ENCODE results near the gene KBTBD4. TPM values are rescaled to one million over a fixed set of nuclear protein-coding genes. Genes with fewer than 3 reads are reported as not detected.

The KBTBD4 gene
- total and polyA plus RNA-seq, 2 of the 13 experiments (the other 11 are each of a cell fraction or from before 2014, with no cell fraction given) = 8.5 to 12.8 TPM

- TF ChIP-seq ATF2 (CRISPR knock-in tag; IDR thresholded peaks at IDR 0.05) = peak; percentile 79
- TF ChIP-seq RORA (CRISPR knock-in tag; IDR thresholded peaks at IDR 0.05) = no peak
- peak; percentile 98 for TF ChIP-seq REPIN1 (CRISPR knock-in tag; IDR thresholded peaks at IDR 0.05; ENCODE audit: borderline replicate concordance, low read depth)
- peak; percentile 98 for TF ChIP-seq RBM22 (optimal IDR thresholded peaks at IDR 0.05; ENCODE audit: low read length)
- peak; percentile 36 for TF ChIP-seq ZNF776 (CRISPR knock-in tag; IDR thresholded peaks at IDR 0.05)
- TF ChIP-seq ZNF580 (CRISPR knock-in tag; IDR thresholded peaks at IDR 0.05; ENCODE audit: borderline replicate concordance, low read depth) = peak; percentile 98
- TF ChIP-seq ZNF44 (CRISPR knock-in tag; IDR thresholded peaks at IDR 0.05) = 0 out of 2 replicates have a peak, but pooled peaks have one; percentile 69
- peak; percentile 94 for TF ChIP-seq TGIF2 (CRISPR knock-in tag; IDR thresholded peaks at IDR 0.05)
- TF ChIP-seq, protein P1, sequence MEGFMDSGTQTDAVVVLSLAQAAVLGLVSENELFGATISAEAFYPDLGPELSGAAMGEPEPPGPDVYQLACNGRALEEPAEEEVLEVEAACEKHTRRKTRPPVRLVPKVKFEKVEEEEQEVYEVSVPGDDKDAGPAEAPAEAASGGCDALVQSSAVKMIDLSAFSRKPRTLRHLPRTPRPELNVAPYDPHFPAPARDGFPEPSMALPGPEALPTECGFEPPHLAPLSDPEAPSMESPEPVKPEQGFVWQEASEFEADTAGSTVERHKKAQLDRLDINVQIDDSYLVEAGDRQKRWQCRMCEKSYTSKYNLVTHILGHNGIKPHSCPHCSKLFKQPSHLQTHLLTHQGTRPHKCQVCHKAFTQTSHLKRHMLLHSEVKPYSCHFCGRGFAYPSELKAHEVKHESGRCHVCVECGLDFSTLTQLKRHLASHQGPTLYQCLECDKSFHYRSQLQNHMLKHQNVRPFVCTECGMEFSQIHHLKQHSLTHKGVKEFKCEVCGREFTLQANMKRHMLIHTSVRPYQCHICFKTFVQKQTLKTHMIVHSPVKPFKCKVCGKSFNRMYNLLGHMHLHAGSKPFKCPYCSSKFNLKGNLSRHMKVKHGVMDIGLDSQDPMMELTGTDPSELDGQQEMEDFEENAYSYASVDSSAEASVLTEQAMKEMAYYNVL (CRISPR knock-in tag; IDR thresholded peaks at IDR 0.05; ENCODE audit: borderline replicate concordance) = peak; percentile 89
- peak; percentile 74 for TF ChIP-seq SIX4 (CRISPR knock-in tag; IDR thresholded peaks at IDR 0.05)
- peak; percentile 87; the same call in 1 of the 2 replicates for TF ChIP-seq RFXAP (CRISPR knock-in tag; IDR thresholded peaks at IDR 0.05; ENCODE audit: borderline replicate concordance)
- peak; percentile 95; the same call in 1 of the 2 replicates for TF ChIP-seq KDM5B (CRISPR knock-in tag; IDR thresholded peaks at IDR 0.05; ENCODE audit: borderline replicate concordance)
- TF ChIP-seq PAF1 (CRISPR knock-in tag; IDR thresholded peaks at IDR 0.05) = peak; percentile 69; the same call in 1 of the 2 replicates
- peak; percentile 52; the same call in 1 of the 2 replicates for TF ChIP-seq RARA (CRISPR knock-in tag; IDR thresholded peaks at IDR 0.05)
- TF ChIP-seq PAXIP1 (CRISPR knock-in tag; conservative IDR thresholded peaks at IDR 0.05) = peak; percentile 66
- no peak for TF ChIP-seq ZBTB8A (CRISPR knock-in tag; IDR thresholded peaks at IDR 0.05; ENCODE audit: borderline replicate concordance, low read depth)
- peak; percentile 92 for TF ChIP-seq UBTF (CRISPR knock-in tag; IDR thresholded peaks at IDR 0.05)
- peak; percentile 87; the same call in 1 of the 2 replicates for TF ChIP-seq ZNF335 (CRISPR knock-in tag; IDR thresholded peaks at IDR 0.05)
Observed at GRCh38 chr11:47578524-47579494, at the start of gene KBTBD4, which contains the start of gene NDUFS3 (continued).
